ENCODE measurements around the gene SAMD4A.

Gene SAMD4A

GRCh38 chr14:54818201-54819133 is 251.5 kb downstream of the SAMD4A start:
- no peaks in the 10 kb centered on the region for H3K36me3 ChIP-seq
- no peaks in the 10 kb centered on the region for H3K9me3 ChIP-seq
- TF ChIP-seq, protein P1, sequence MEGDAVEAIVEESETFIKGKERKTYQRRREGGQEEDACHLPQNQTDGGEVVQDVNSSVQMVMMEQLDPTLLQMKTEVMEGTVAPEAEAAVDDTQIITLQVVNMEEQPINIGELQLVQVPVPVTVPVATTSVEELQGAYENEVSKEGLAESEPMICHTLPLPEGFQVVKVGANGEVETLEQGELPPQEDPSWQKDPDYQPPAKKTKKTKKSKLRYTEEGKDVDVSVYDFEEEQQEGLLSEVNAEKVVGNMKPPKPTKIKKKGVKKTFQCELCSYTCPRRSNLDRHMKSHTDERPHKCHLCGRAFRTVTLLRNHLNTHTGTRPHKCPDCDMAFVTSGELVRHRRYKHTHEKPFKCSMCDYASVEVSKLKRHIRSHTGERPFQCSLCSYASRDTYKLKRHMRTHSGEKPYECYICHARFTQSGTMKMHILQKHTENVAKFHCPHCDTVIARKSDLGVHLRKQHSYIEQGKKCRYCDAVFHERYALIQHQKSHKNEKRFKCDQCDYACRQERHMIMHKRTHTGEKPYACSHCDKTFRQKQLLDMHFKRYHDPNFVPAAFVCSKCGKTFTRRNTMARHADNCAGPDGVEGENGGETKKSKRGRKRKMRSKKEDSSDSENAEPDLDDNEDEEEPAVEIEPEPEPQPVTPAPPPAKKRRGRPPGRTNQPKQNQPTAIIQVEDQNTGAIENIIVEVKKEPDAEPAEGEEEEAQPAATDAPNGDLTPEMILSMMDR (IDR thresholded peaks at IDR 0.05) = no peak
- H3K4me1 ChIP-seq (ENCODE audit: control insufficient read depth in 1 of 2, insufficient read depth in 1 of 2, low read depth in 1 of 2, low read length in 1 of 2) = no peaks in the 10 kb centered on the region
- no peak overlapping the region for H3K4me3 ChIP-seq (ENCODE audit: low read depth in 1 of 2, low read length in 1 of 2)
- H3K27ac ChIP-seq = no peak overlapping the region
- H3K27me3 ChIP-seq = no peaks in the 10 kb centered on the region

GRCh38 chr14:54822685-54823084 is 255.8 kb downstream of the SAMD4A start:
- Histone ChIP-seq H3K27me3 (no peaks in the 10 kb centered on the region), H3K27ac (no peak overlapping the region), H3K4me3 (ENCODE audit: low read depth in 1 of 2, low read length in 1 of 2) (no peak overlapping the region), H3K4me1 (ENCODE audit: control insufficient read depth in 1 of 2, insufficient read depth in 1 of 2, low read depth in 1 of 2, low read length in 1 of 2) (no peaks in the 10 kb centered on the region), H3K9me3 (no peaks in the 10 kb centered on the region), H3K36me3 (no peaks in the 10 kb centered on the region)
- TF ChIP-seq, protein P1 (IDR thresholded peaks at IDR 0.05) = no peak

- Histone ChIP-seq H3K36me3 (no peaks in the 10 kb centered on the region), H3K9me3 (no peaks in the 10 kb centered on the region), H3K4me3 (ENCODE audit: low read depth in 1 of 2, low read length in 1 of 2) (no peak overlapping the region), H3K27ac (no peak overlapping the region), H3K4me1 (ENCODE audit: control insufficient read depth in 1 of 2, insufficient read depth in 1 of 2, low read depth in 1 of 2, low read length in 1 of 2) (no peaks in the 10 kb centered on the region), H3K27me3 (no peaks in the 10 kb centered on the region)
- TF ChIP-seq, protein P1 (IDR thresholded peaks at IDR 0.05) = no peak
Observed at GRCh38 chr14:54823757-54824549, 257.0 kb downstream of the SAMD4A start.

- Histone ChIP-seq H3K27me3 (no peaks in the 10 kb centered on the region), H3K4me1 (ENCODE audit: control insufficient read depth in 1 of 2, insufficient read depth in 1 of 2, low read depth in 1 of 2, low read length in 1 of 2) (no peaks in the 10 kb centered on the region), H3K4me3 (ENCODE audit: low read depth in 1 of 2, low read length in 1 of 2) (no peak overlapping the region), H3K36me3 (no peaks in the 10 kb centered on the region), H3K27ac (no peak overlapping the region), H3K9me3 (no peaks in the 10 kb centered on the region)
- TF ChIP-seq, protein P1 (IDR thresholded peaks at IDR 0.05) = no peak
Observed at GRCh38 chr14:54828037-54828436, 261.1 kb downstream of the SAMD4A start.

- H3K4me3 ChIP-seq (ENCODE audit: low read depth in 1 of 2, low read length in 1 of 2) = no peak overlapping the region
- no peaks in the 10 kb centered on the region for H3K4me1 ChIP-seq (ENCODE audit: control insufficient read depth in 1 of 2, insufficient read depth in 1 of 2, low read depth in 1 of 2, low read length in 1 of 2)
- H3K36me3 ChIP-seq = no peaks in the 10 kb centered on the region
- H3K27ac ChIP-seq = no peak overlapping the region
- H3K9me3 ChIP-seq = no peaks in the 10 kb centered on the region
- TF ChIP-seq, protein P1 (IDR thresholded peaks at IDR 0.05) = no peak
- H3K27me3 ChIP-seq = no peaks in the 10 kb centered on the region
Observed at GRCh38 chr14:54829486-54830224, 262.7 kb downstream of the SAMD4A start.
